Large intestine (tissue), 3 donors: ENCODE measurements around the gene COPZ2. TPM values are rescaled to one million over a fixed set of nuclear protein-coding genes. Genes with fewer than 3 reads are reported as not detected.
A peak's percentile ranks its signal among the peaks of the same experiment; 100 is the strongest.
"Not testable (repeated sequence)": the region's sequence is repeated elsewhere in the genome, so short reads cannot be mapped to it uniquely, and the experiment has no call there.

Experiments used
- DNase-seq, 2 donors: peaks; one replicate each; pipeline versions ENCODE4 v3.0.0 to v3.0.0-alpha.2; 2013
- H3K27ac ChIP-seq: one replicate; pipeline ENCODE4 v1.5.1; 2013; ENCODE audit warnings: low read length
- H3K27me3 ChIP-seq: 2 replicates; pipeline ENCODE4 v1.6.1; 2013; ENCODE audit warnings: low read length; ENCODE audit not compliant: control insufficient read depth, insufficient read depth
- H3K36me3 ChIP-seq: 2 replicates; pipeline ENCODE4 v1.6.1; 2013; ENCODE audit warnings: low read length; ENCODE audit not compliant: control insufficient read depth, insufficient read depth
- H3K4me1 ChIP-seq: one replicate; pipeline ENCODE4 v1.6.1; 2013; ENCODE audit warnings: low read length; ENCODE audit not compliant: control insufficient read depth, insufficient read depth
- H3K4me3 ChIP-seq: one replicate; pipeline ENCODE4 v1.5.1; 2013; ENCODE audit warnings: low read length
- H3K9me3 ChIP-seq: one replicate; pipeline ENCODE4 v1.6.1; 2013; ENCODE audit warnings: mild to moderate bottlenecking, low read depth, low read length, moderate library complexity; ENCODE audit not compliant: control insufficient read depth
- WGBS: methylation state at CpG from one replicate; pipeline ENCODE4 v1.1.5; 2013; ENCODE audit warnings: low lambda C conversion rate; ENCODE audit not compliant: insufficient coverage; 5-methylcytosine and 5-hydroxymethylcytosine counted together
- polyA plus RNA-seq: library from polyadenylated mRNA; unstranded; fragments of 120-200 nt; gene quantifications from one replicate; pipeline ENCODE4 v1.2.1, GENCODE V29; 2013

COPZ2 gene
- polyA plus RNA-seq, 1 donor: 13.2 TPM

GRCh38 chr17:48022901-48023300 lies 14.7 kb downstream of the COPZ2 start:
- H3K4me1 ChIP-seq: peaks cover 31% of the 10 kb centered on the region
- peaks cover 47% of the 10 kb centered on the region for H3K27me3 ChIP-seq
- 9% methylated on average over 2 of the region's 6 CpGs for WGBS
- H3K4me3 ChIP-seq: no peak overlapping the region
- no peak for DNase-seq
- H3K27ac ChIP-seq: no peak overlapping the region
- H3K9me3 ChIP-seq: peaks cover 8% of the 10 kb centered on the region
- no peaks in the 10 kb centered on the region for H3K36me3 ChIP-seq

GRCh38 chr17:48021934-48022333 lies 15.7 kb downstream of the COPZ2 start:
- no peak for DNase-seq
- H3K4me1 ChIP-seq: peaks cover 31% of the 10 kb centered on the region
- WGBS: 52% methylated on average over 2 of the region's 5 CpGs

GRCh38 chr17:48017817-48018158 lies 19.8 kb downstream of the COPZ2 start:
- H3K4me3 ChIP-seq, DNase-seq, H3K36me3 ChIP-seq, H3K9me3 ChIP-seq, H3K4me1 ChIP-seq, H3K27ac ChIP-seq: not testable (repeated sequence)
- peaks cover 49% of the 10 kb centered on the region for H3K27me3 ChIP-seq
- no CpG with 5 or more reads among the region's 4 CpGs for WGBS

More at GRCh38 chr17:48021934-48022333, 15.7 kb downstream of the COPZ2 start:
- H3K27ac ChIP-seq: no peak overlapping the region
- H3K36me3 ChIP-seq: no peaks in the 10 kb centered on the region
- peaks cover 47% of the 10 kb centered on the region for H3K27me3 ChIP-seq
- H3K4me3 ChIP-seq: no peak overlapping the region
- H3K9me3 ChIP-seq: peaks cover 8% of the 10 kb centered on the region

GRCh38 chr17:48016112-48016511 lies 21.5 kb downstream of the COPZ2 start:
- whole genome bisulfite sequencing: no CpG with 5 or more reads among the region's 2 CpGs
- Histone ChIP-seq H3K4me1 (peaks cover 10% of the 10 kb centered on the region), H3K4me3 (no peak overlapping the region), H3K27ac (no peak overlapping the region), H3K36me3 (no peaks in the 10 kb centered on the region), H3K9me3 (no peaks in the 10 kb centered on the region), H3K27me3 (peaks cover 51% of the 10 kb centered on the region)
- DNase-seq: no peak

- Histone ChIP-seq H3K36me3 (no peaks in the 10 kb centered on the region), H3K4me1 (peaks cover 10% of the 10 kb centered on the region), H3K9me3 (no peaks in the 10 kb centered on the region), H3K27ac (peak overlapping the region; percentile 0), H3K4me3 (no peak overlapping the region), H3K27me3 (peaks cover 43% of the 10 kb centered on the region)
- no peak for DNase-seq
- WGBS: 17% methylated on average over 1 of the region's 8 CpGs
Observed at GRCh38 chr17:48014595-48015111, 22.9 kb downstream of the COPZ2 start.

- no peaks in the 10 kb centered on the region for H3K36me3 ChIP-seq
- peaks cover 39% of the 10 kb centered on the region for H3K27me3 ChIP-seq
- no peak for DNase-seq
- H3K9me3 ChIP-seq: no peaks in the 10 kb centered on the region
- no CpG with 5 or more reads among the region's 6 CpGs for WGBS
- H3K4me1 ChIP-seq: peaks cover 10% of the 10 kb centered on the region
- no peak overlapping the region for H3K27ac ChIP-seq
- no peak overlapping the region for H3K4me3 ChIP-seq
Observed at GRCh38 chr17:48013876-48014594, 23.6 kb downstream of the COPZ2 start.

GRCh38 chr17:48012654-48013053 lies 24.9 kb downstream of the COPZ2 start:
- peak overlapping the region; percentile 28 for H3K27ac ChIP-seq
- no peak for DNase-seq
- H3K4me3 ChIP-seq: no peak overlapping the region
- peaks cover 10% of the 10 kb centered on the region for H3K4me1 ChIP-seq
- H3K9me3 ChIP-seq: no peaks in the 10 kb centered on the region
- WGBS: no CpG with 5 or more reads among the region's 5 CpGs
- H3K36me3 ChIP-seq: no peaks in the 10 kb centered on the region
- H3K27me3 ChIP-seq: peaks cover 37% of the 10 kb centered on the region

- WGBS: no CpG with 5 or more reads among the region's 34 CpGs
- Histone ChIP-seq H3K9me3 (no peaks in the 10 kb centered on the region), H3K36me3 (no peaks in the 10 kb centered on the region), H3K4me1 (peaks cover 10% of the 10 kb centered on the region), H3K27me3 (peaks cover 37% of the 10 kb centered on the region), H3K4me3 (peak overlapping the region; percentile 18), H3K27ac (no peak overlapping the region)
- peak; percentile 47 to 62 for DNase-seq
Observed at GRCh38 chr17:48012151-48012520, 25.5 kb downstream of the COPZ2 start.

- Histone ChIP-seq H3K36me3 (no peaks in the 10 kb centered on the region), H3K9me3 (no peaks in the 10 kb centered on the region), H3K27me3 (peaks cover 37% of the 10 kb centered on the region), H3K4me3 (peak overlapping the region; percentile 18), H3K27ac (peak overlapping the region; percentile 32), H3K4me1 (peaks cover 10% of the 10 kb centered on the region)
- 3% methylated on average over 7 of the region's 23 CpGs for WGBS
- peak in 1 of 2 donors; percentile 43 for DNase-seq
Observed at GRCh38 chr17:48011405-48012150, 26.0 kb downstream of the COPZ2 start.

GRCh38 chr17:48010193-48010592 lies 27.4 kb downstream of the COPZ2 start:
- H3K27me3 ChIP-seq: peaks cover 37% of the 10 kb centered on the region
- no CpG with 5 or more reads among the region's 3 CpGs for WGBS
- H3K9me3 ChIP-seq: no peaks in the 10 kb centered on the region
- peaks cover 10% of the 10 kb centered on the region for H3K4me1 ChIP-seq
- DNase-seq: no peak
- no peak overlapping the region for H3K27ac ChIP-seq
- no peaks in the 10 kb centered on the region for H3K36me3 ChIP-seq
- no peak overlapping the region for H3K4me3 ChIP-seq
